Mammary epithelial cell (primary cell): Measurements from ENCODE around the gene MDFI.

Experiments
- CTCF ChIP-seq, 2 donors: IDR thresholded peaks in 1 of 2; conservative IDR thresholded peaks in 1 of 2; 2 replicates each; pipeline ENCODE4 v1.5.1; 2011 to 2012; ENCODE audit warnings: inconsistent platforms in 2 of 2, low read length in 2 of 2, mild to moderate bottlenecking in 2 of 2, control low read depth in 1 of 2, low read depth in 1 of 2; ENCODE audit not compliant: insufficient read depth in 1 of 2; ENCODE audit errors: extremely low read depth in 1 of 2
- EZH2 ChIP-seq: IDR thresholded peaks from 2 replicates; pipeline ENCODE4 v1.6.1; 2012; ENCODE audit warnings: low read length, inconsistent platforms, borderline replicate concordance

GRCh38 chr6:41650120-41650519, 11.9 kb downstream of the MDFI start:
- TF ChIP-seq CTCF (conservative IDR thresholded peaks at IDR 0.05 in 1 of 2, IDR thresholded peaks at IDR 0.05 in 1 of 2; ENCODE audit: extremely low read depth in 1 of 2, insufficient read depth in 1 of 2, low read depth in 1 of 2, low read length in 2 of 2) (no peak), EZH2 (no peak)
